Brain pericyte (primary cell): ENCODE results near the gene PLA2G4E.
A peak's percentile ranks its signal among the peaks of the same experiment; 100 is the strongest.

Source experiments
- DNase-seq: peaks from one replicate; pipeline ENCODE4 v3.0.0-alpha.2; 2012; ENCODE audit warnings: low read depth, low spot score

The PLA2G4E gene

GRCh38 chr15:41978534-41978933, 42.3 kb downstream of the PLA2G4E start:
- no peak for DNase-seq

DNA sequence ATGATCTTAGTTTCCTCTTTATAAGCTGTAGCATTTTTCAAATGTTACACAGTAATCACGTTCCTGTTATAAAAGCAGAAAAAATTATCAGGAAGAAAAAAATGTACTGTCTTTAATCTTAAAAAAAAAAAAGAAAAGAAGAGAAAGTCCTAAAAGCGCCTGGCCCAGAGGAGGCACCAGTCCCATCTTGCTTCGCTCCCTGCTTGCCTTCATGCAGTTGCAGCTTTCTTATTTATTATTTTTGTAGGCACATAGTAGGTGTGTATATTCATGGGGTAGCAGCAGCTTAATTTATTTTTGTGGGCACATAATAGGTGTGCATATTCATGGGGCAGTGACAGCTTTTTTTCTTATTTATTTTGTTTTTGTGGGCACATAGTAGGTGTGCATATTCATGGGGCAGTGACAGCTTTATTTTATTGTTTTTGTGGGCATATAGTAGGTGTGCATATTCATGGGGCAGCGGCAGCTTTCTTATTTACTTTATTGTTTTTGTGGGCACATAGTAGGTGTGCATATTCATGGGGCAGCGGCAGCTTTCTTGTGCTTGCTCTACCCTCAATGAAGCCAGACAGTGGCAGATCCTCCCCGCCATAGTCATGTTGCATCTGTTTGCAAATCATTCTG, 43.0 kb downstream of the PLA2G4E start:
- DNase-seq: no peak

DNA sequence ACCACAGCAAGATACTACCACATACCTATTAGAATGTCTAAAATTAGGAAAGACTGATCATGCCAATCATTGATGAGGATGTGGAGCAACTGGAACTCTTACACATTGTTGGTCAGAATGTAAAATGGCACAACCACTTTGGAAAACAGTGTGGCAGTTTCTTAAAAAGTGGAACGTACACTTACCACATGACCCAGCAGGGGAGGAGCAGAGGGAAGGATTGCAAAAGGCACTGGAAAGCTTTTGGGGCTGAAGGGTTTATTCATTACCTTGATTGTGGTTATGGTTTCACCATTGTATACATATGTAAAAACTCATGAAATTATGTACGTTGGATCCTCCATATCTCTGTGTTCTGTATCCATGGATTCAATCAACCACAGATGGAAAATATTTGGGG, 45.2 kb downstream of the PLA2G4E start:
- no peak for DNase-seq

GRCh38 chr15:41974041-41974440, 46.8 kb downstream of the PLA2G4E start:
- no peak for DNase-seq

DNA sequence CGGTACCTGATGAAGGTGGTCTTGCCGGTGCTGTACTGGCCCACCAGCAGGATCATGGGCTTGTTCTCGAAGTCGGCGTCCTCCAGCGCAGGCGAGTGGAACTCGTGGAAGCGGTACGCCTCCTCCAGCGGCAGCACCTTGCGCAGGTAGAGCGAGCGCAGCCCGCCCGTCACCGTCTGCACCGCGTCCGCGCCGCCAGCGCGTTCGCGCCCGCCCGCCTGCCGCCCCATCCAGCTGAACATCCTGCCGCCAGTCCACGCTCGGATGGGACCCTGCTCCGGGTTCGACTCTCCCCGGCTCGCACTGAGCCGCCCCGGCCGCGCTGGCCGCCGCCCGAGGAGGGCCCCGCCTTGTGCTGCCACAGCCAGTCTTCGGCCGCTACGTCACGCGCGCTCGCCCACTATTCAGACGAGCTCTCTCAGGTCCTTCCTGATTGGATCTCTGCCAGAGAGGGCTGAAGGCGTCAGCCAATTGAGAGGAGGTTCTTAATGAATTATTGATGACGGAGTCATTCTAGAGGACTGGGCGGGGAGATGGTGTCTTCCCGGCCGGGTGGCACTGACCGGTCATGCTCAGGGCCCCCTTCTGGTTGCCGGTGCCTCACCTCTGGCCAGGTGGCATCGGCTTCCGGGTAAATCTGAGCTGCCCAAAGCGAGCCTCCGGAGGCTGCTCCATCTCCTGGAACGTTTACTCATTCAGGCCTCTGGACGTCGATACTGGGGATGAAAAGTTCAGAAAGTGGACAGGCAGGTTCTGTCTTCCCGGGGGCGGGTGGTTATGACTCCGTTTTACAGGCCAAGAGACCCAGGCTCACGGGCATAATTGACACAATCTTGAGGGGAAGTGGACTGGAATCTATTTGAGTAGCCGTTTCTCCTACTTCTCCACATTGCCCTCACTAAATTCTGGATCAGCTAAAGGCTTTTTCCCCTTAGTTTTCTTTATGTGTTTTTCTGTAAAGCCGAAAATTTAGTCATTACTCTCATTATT, 48.3 kb downstream of the PLA2G4E start, which contains the start of gene EHD4:
TSS of gene EHD4 (minus strand) at position 305 of the 990 bp plus-strand sequence. CDS start at position 242, 63 bp downstream.
- DNase-seq: peak; percentile 92

DNA sequence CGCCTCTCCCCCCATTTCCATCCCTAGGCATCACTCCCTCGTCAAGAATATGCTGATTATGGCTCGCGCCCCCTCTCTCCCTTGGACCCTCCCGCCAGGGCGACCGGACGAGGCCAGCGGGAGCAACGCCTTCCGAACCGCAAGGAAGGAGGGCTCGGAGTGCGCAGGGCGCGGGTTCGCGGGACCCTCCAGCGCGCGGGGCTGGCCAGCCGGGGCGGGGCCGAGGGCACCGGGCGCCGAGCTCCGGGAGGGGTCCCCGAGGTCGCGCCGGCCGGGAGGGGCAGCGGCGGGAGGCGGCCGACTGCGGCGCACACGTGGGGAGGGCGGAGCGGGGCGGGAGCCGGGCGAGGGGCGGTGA, 49.0 kb downstream of the PLA2G4E start:
- DNase-seq: no peak

DNA sequence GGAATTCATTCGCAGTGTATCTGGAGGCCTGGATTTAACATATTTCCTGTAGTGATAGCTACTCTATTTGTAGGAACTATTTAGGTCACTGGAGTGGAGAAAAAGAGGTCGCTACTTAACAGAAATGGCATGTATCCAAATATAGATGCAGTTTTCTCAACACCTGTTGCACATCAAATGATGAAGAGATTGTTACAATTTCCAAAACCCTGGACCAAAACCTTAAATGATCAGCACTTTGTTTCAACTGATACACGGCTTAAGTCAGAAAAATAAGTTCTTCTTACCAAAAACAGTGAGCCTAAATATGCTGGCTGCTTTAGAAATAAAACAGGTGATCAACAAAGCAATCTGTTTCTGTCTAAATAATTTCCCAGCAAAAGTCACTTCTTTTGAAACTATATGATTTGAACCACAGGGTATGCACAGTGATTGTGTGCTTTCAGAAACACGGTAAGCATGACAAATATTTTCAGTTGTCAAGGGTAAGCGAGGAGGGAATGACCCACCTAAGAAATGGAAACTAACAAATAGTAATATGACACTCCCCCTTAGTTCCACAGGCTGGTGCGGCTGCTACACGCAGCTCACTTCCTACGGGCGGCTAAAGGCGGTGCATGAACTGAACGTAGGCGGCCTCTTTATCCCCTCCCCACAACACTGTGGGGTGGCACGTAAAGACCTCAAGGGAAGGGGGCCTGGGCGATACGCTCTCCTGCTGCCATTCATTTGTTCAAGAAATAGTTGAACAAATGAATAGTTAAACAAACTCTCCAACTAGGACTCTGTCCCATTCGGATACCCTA, 49.5 kb downstream of the PLA2G4E start:
- no peak for DNase-seq

DNA sequence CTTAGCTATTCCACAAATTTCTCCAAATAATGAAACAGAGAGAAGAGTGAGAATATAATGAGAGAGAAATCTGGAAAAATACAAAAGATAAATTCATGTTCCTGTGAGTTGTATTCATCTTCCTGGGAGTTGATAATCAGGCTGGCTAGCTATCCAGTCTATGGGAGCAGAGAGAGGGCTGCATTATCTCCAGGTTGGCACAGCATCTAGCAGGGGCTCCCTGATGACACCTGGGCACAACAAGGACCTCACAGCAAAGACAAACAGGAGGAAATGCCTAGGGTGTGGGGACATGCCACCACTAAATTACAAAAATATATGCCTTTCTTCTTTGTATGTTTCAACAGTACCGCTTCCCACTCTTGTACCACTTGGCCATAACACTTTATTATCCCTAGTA, 50.4 kb downstream of the PLA2G4E start:
- no peak for DNase-seq

DNA sequence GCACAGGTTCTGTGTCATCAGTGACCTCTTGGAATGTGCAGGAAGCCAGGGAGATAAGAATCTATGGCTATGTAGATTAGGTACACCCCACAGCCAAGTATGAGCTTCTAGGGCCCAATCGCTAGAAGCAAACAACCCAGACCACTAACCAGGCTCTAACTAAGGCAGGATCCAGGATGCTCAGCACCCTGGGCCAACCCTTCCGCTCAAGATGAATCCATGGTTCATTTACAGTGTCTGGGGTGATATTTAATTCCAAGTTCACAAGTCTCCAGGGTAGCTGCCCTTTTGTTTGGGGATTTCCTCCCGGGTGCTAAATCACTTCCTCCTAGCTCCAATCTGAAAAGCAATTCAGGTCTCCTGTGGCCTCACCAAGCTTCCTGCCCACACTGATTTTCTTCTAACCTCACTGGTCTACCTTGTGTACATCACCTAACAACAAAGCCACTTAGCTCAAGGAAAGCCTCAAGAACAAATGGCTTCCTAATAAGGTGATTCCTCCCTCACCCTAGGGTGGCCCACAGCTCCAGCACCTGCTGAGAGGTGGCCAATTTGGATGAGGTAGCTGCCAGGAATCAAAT, 50.9 kb downstream of the PLA2G4E start:
- DNase-seq: no peak

GRCh38 chr15:41968701-41969100, 52.1 kb downstream of the PLA2G4E start:
- DNase-seq: no peak

GRCh38 chr15:41967506-41968206, 53.2 kb downstream of the PLA2G4E start:
- DNase-seq: no peak

- no peak for DNase-seq
These were observed 53.8 kb downstream of the PLA2G4E start for GRCh38 chr15:41966920-41967465.

- DNase-seq: no peak
These were observed 54.4 kb downstream of the PLA2G4E start for GRCh38 chr15:41966414-41966812.

DNA sequence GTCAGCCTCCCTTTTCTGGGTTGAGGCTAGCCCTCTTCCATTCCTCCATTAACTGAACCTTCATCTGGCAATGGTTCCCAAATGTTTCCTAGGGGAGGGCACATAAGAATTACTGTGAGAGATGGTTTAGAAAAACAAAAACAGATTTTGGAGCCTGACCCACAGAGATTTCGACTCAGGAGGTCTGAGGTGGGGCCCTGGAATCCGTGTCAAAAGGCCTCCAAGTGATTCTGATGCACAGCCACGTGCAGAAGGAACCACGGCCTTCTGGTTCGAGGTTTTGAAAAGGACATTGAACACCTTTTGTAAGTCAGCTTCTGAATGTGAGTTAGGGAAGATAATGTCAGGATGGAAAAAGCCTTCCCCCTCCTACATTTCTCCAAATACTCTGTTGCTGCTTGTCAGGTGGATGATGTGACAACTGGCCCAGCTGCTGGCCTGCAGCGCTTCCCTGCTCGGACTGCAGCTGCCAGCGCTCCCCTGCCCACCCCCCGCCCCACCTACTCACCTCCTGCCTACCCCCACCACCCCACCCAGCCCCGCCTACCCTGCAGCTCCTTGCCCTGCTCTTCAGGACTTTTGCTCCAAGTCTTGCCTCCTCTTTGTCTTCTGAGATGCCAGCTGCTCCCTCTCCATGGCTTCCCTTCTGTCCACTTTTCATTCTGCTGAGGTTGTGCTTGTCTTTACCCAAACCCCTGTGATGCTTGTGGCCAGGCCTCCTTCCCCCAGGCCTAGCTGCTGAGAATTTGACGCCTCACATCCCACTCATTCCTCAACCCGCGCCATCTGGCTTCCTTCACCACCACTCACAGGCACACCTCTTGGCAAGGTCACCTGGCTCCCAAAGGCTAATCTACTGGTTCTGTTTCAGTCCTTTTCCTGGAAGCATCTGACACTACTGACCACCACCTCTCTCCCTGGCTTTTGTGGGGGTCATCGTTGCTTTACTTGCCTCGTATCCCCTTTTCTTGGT, 55.1 kb downstream of the PLA2G4E start:
- DNase-seq: no peak

- DNase-seq: no peak
These were observed 59.1 kb downstream of the PLA2G4E start for GRCh38 chr15:41961595-41962202.

DNA sequence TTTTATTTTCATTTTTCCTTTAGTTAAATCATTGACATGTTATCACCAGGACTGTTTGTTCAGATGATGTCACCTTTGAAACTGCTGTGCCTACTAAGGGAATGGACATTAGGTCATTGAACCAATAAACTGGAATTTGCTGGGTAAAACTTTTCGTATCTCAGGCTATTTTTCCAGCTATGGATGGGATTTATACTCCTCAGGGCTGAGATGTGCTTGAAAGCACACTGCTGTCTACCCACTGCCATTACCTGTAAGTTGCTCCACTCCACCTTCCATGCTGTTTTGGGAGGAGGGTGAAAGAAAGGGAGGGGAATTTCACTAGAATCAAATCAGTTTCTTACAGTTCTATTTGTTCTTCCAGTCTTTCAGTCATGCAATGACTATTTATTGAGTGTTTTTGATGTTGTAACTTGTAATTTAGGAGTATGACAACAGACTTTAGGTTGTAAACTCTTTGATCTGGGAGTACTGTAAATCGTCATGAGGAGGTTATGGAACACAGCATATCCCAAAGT, 59.8 kb downstream of the PLA2G4E start:
- DNase-seq: no peak

GRCh38 chr15:41958002-41958420, 62.8 kb downstream of the PLA2G4E start:
- DNase-seq: no peak

GRCh38 chr15:41957021-41957897, 63.6 kb downstream of the PLA2G4E start:
- no peak for DNase-seq
